ENCODE results near the gene PDGFD. TPM values are rescaled to one million over a fixed set of nuclear protein-coding genes. Genes with fewer than 3 reads are reported as not detected.

Gene PDGFD
- total RNA-seq, 1 donor from 2014 or later, result 0.96 TPM

- DNase-seq (ENCODE audit: low spot score) (no peak), ATAC-seq (no peak)
These were observed 17.5 kb downstream of the PDGFD start for GRCh38 chr11:104146421-104146820.

DNA sequence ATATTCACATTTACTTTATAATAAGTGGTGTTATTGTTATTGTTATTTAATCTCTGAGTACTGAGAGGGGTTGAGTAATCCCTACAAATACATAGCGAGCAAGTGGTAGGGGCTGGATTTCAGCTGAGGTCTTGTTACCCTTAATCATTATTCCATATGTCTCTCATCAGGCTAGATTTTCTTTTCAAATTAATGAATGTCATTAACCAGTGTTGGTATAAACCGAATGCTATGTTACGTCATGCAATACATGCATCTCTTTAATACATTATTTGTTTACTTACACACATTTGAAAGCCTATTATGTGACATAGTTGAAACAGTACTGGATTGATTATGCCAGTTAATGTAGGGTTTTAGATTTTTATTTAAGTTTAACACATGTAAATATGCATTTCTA is 18.9 kb downstream of the PDGFD start:
- DNase-seq (ENCODE audit: low spot score) (no peak), ATAC-seq (no peak)

DNA sequence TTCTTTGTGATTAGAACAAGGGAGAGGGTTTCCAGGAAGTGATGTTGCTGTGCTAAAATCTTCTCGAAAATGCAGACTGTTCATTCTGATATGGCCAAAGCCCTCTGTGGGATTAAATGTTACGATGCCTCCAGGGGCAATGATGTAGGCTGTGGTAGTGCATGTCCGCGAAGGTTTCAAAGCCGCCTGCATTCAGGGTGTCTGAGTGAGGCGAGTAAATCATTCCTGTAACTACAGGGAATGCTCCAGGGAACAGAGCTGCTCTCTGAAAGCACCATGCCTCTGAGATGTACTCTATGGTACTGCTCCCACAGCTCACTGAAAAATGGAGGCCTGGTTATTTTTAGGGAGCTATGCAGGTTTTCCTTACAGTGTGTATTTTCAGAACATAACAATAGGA is 21.2 kb downstream of the PDGFD start:
- DNase-seq (ENCODE audit: low spot score) (no peak), ATAC-seq (no peak)

DNA sequence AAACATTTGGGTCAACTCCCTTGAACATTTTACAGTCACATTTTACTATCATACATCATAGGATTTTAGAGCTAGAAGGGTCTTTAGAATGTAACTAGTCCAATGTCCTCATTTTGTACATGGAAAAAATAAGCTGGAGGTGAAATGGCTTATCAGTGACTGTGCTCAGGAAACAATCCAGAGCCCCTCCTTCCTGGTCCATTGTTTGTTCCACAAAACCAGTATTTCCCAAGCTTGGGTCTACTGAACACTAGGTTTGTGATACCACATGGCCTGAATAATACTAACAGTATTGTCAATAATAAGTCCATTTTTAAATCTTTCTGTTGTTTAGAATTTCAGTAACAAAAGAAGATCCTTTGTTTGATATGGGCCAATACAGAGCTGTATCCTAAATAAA is 27.1 kb downstream of the PDGFD start:
- ATAC-seq (no peak), DNase-seq (ENCODE audit: low spot score) (no peak)

DNA sequence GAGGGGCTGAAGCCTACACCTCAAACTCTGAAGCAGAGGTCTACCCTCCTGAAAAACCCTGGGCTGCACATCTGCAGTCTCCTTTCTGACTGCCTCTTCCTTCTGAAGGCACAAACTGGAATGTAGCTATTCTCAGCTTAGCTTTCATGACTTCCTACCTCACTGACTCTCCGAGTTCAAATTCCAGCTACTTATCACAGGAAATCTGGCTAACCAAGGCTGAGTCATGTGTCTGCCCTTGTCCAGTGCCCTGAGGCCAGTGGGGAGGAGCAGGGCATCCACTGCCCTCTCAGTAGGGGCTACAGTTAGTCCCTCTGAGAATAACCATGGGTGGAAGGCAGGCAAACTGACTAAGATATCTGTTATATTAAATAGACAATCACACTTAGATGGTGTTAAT is 29.2 kb downstream of the PDGFD start:
- DNase-seq (ENCODE audit: low spot score) (no peak), ATAC-seq (no peak)

DNA sequence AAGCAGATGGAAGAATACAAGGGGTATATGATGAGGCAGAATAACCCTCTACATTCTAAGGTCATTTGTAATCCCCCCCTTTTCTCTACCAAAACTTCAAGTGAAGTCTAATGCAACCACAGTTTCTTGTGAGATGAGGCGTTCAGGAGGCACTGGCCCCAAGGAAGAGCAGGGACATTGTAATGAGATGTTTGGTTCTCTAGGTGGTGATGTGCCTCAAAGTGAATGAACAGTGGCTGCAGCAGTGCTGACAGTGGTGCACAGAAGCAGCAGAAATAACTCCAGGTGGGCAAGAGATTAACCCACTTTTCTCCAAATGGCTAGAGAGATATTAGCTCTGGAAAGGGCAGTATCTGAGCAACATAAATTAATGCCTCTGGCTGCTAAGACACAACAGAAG is 33.8 kb downstream of the PDGFD start:
- no peak for ATAC-seq
- no peak for DNase-seq (ENCODE audit: low spot score)

DNA sequence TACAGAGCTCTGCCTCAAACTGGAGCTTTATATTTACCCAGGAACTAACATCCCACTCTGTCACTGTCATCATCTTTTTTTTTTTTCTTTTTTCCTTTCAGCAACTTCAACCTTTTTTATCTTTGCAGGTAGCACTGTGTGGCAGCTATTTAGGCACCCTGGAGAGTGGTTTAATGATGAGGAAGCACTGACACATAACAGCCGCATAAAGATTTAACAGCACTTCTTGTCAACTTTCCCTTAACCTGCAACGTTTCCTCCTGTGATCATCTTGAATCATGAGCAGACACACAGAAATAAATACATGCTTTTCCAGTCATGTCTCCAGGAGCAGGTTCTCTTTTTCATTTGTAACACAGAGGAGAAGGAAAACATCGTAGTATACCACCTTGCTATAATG is 34.8 kb downstream of the PDGFD start:
- no peak for DNase-seq (ENCODE audit: low spot score)
- ATAC-seq, result no peak

GRCh38 chr11:104127828-104128227 is 36.1 kb downstream of the PDGFD start:
- no peak for ATAC-seq
- DNase-seq (ENCODE audit: low spot score), result no peak

GRCh38 chr11:104126464-104126863 is 37.5 kb downstream of the PDGFD start:
- ATAC-seq, result no peak

GRCh38 chr11:104124979-104125378 is 39.0 kb downstream of the PDGFD start:
- no peak for DNase-seq (ENCODE audit: low spot score)
- ATAC-seq, result no peak

More at GRCh38 chr11:104126464-104126863, 37.5 kb downstream of the PDGFD start:
- DNase-seq (ENCODE audit: low spot score), result no peak

GRCh38 chr11:104122836-104123235 is 41.1 kb downstream of the PDGFD start:
- DNase-seq (ENCODE audit: low spot score), result no peak
- ATAC-seq, result no peak

DNA sequence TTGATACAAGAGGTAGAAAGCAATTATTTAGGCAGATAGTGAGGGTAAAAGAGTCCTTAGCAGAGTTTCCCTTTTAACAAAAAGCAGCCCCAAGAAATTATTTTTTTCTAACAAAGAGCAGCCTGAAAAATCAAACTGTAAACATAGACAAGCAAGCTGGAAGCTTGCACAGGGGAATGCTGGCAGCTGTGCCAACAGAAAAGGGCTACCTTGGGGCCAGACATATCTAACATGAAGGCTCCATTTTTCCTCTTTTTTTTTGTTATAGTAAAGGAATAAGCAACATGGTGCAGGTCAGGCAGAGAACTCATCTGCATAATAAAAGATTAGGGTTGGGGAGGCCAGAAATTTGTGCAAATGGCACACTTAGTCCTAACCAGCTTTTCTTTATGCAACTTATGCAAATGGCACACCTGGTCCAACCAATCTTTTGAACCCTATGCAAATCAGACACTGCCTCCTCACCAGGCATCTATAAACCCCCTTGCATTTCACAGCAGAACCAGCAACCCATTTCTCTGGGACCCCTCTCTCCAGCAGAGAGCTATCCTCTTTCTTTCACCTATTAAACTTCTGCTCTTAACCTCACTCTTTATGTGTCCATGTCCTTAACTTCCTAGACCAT is 41.8 kb downstream of the PDGFD start:
- no peak for DNase-seq (ENCODE audit: low spot score)
- ATAC-seq, result no peak

DNA sequence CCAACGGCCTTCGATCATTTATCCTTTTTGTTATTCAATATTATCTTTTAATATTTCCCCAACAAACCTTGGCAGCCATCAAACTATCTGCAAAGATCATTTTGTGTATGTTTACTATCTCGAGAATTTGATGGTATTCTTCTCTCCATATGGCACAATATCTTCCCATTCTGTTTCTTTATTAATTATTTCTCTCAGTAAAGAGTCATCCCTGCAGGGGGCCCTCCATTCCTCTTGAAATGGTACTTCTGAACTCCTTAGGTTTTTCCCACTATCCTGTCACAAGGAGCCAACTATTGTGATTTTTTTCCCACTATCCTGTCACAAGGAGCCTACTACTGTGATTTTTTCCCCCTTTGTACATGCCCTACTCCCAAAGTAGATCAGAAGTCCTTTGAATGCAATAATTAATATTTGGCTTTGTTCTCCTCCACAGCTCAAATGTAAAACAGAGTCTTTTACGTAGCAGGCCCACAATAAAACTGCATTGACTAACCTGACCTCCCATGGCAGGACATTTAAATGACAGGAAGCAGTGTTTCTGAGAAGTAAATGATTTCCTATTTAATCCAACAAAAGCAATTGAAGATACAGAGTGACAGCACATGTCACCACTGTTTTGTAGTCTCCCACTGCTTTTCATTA is 43.3 kb downstream of the PDGFD start:
- DNase-seq (ENCODE audit: low spot score), result no peak

GRCh38 chr11:104118105-104118744 is 45.7 kb downstream of the PDGFD start:
- ATAC-seq (no peak), DNase-seq (ENCODE audit: low spot score) (no peak)

More for the DNA sequence above, 43.3 kb downstream of the PDGFD start:
- no peak for ATAC-seq

GRCh38 chr11:104113541-104113940 is 50.4 kb downstream of the PDGFD start:
- ATAC-seq (no peak), DNase-seq (ENCODE audit: low spot score) (no peak)

DNA sequence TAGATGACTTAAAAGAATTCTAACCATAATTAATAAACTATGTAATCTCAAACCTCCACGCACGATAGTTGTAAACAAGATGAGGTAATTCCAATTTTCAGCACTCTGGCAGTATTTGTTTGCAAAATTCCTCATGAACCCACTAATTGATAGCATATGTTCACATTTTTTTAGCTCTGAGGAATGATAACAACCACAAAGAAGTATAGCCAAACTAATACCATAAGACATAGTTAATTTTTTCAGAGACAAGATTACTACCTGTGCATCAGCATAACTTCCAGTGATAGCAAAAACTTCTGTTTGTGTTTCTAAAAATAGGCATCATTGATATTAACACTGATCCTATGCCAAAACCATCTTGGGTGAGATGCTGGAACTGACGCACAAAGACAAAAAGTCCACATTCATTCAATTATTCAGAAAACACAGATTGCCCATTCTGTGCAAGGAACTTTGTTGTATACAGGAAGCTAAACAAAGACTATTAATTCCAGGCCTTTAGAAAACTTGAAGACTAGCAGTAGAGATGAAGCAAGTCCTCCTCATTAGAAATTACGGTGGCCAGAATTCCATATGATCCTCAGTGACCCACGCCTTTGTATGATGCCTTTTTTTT is 57.7 kb downstream of the PDGFD start:
- ATAC-seq, result no peak
- no peak for DNase-seq (ENCODE audit: low spot score)

- ATAC-seq, result no peak
- no peak for DNase-seq (ENCODE audit: low spot score)
These were observed 58.8 kb downstream of the PDGFD start for GRCh38 chr11:104105155-104105554.

GRCh38 chr11:104104664-104105063 is 59.3 kb downstream of the PDGFD start:
- ATAC-seq, result no peak
- no peak for DNase-seq (ENCODE audit: low spot score)

DNA sequence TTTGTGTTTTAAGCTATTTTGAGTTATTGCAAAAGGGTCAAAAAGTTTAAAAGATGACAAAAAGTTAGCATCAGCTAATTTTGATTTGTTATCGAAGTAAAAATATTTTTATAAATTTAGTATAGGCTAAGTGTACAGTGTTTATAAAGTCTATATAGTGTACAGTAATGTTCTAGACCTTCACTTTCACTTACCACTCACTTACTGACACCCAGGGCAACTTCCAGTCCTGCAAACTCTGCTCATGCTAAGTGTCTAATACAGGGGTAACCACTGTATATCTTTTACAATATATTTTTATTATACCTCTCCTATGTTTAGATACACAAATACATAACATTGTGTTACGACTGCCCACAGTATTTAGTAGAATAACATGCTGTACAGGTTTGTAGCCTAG is 59.7 kb downstream of the PDGFD start:
- DNase-seq (ENCODE audit: low spot score) (no peak), ATAC-seq (no peak)

GRCh38 chr11:104098555-104098954 is 65.4 kb downstream of the PDGFD start:
- ATAC-seq (no peak), DNase-seq (ENCODE audit: low spot score) (no peak)

GRCh38 chr11:104098132-104098531 is 65.8 kb downstream of the PDGFD start:
- DNase-seq (ENCODE audit: low spot score) (no peak), ATAC-seq (no peak)

GRCh38 chr11:104096900-104097299 is 67.0 kb downstream of the PDGFD start:
- DNase-seq (ENCODE audit: low spot score), result no peak
- no peak for ATAC-seq
